Endothelial cell of umbilical vein (primary cell): Measurements from ENCODE around the gene GJB5. TPM values are rescaled to one million over a fixed set of nuclear protein-coding genes. Genes with fewer than 3 reads are reported as not detected.

Source experiments
- BruUV-seq: library from RNA; stranded (reverse); fragments of 400-500 nt; replicated peaks from 2 replicates; lab custom pipeline; 2021; lab: Mats Ljungman, UMichigan
- CTCF ChIA-PET: fragments of 300-600, 350-600 bp; sonication (Branson Sonifier 250); formaldehyde crosslinking; loops from one replicate; lab custom pipeline; 2021; ENCODE audit warnings: antibody characterized with exemption, inconsistent platforms; lab: Charles Lee
- POLR2A ChIA-PET: fragments of 300-600, 350-600 bp; sonication (Branson Sonifier 250); formaldehyde crosslinking; loops from one replicate; lab custom pipeline; 2021; ENCODE audit warnings: antibody characterized with exemption, inconsistent platforms; lab: Charles Lee
- DNase-seq: peaks from one replicate; pipeline ENCODE4 v3.0.0-alpha.2; 2011; ENCODE audit warnings: low read depth, low spot score
- FAIRE-seq: peaks from 2 replicates; lab custom pipeline; 2011; peaks lifted over from hg19 to GRCh38; lab: Jason Lieb, UNC
- H2AFZ ChIP-seq: 2 replicates; pipeline ENCODE4 v1.6.0; 2012; ENCODE audit warnings: low read depth, low read length, control low read depth, inconsistent platforms
- H3K27ac ChIP-seq: 2 replicates; pipeline ENCODE4 v1.5.1; 2011; ENCODE audit warnings: low read depth, mild to moderate bottlenecking, control low read depth, low read length, moderate library complexity; ENCODE audit not compliant: insufficient read depth
- H3K27me3 ChIP-seq, 2 experiments: 2 replicates each; pipeline versions ENCODE4 v1.6.0 to v1.6.1; 2011; ENCODE audit warnings: low read length in 2 of 2, mixed read lengths in 1 of 2; ENCODE audit not compliant: control insufficient read depth in 2 of 2, insufficient read depth in 2 of 2
- H3K36me3 ChIP-seq, 2 experiments: 2 replicates in 1 of 2; 3 replicates in 1 of 2; pipeline ENCODE4 v1.5.1; 2011; ENCODE audit warnings: low read length in 2 of 2, mild to moderate bottlenecking in 1 of 2, moderate library complexity in 1 of 2; ENCODE audit not compliant: control insufficient read depth in 2 of 2, insufficient read depth in 2 of 2; ENCODE audit errors: extremely low read depth in 1 of 2
- H3K4me1 ChIP-seq: 3 replicates; pipeline ENCODE4 v1.5.1; 2011; ENCODE audit warnings: mild to moderate bottlenecking, low read length; ENCODE audit not compliant: control insufficient read depth, insufficient read depth; ENCODE audit errors: extremely low read depth
- H3K4me2 ChIP-seq: 2 replicates; pipeline ENCODE4 v1.6.1; 2011; ENCODE audit warnings: low read length, control low read depth, mixed read lengths; ENCODE audit not compliant: insufficient read depth
- H3K4me3 ChIP-seq, 3 experiments: fragments of 200-600 bp in 1 of 3; sonication (generic), shearing (Covaris generic) in 1 of 3; replicated peaks in 1 of 3; 2 replicates each; pipeline ENCODE4 v1.5.1; 2011 to 2016; ENCODE audit warnings: control low read depth in 3 of 3, low read length in 3 of 3, mild to moderate bottlenecking in 2 of 3, inconsistent platforms in 1 of 3, low read depth in 1 of 3, moderate library complexity in 1 of 3; ENCODE audit not compliant: insufficient read depth in 1 of 3
- H3K79me2 ChIP-seq: 2 replicates; pipeline ENCODE4 v1.6.0; 2012; ENCODE audit warnings: low read length, inconsistent platforms; ENCODE audit not compliant: control insufficient read depth, insufficient read depth
- H3K9ac ChIP-seq: replicated peaks from 2 replicates; pipeline ENCODE3; 2011; ENCODE audit warnings: low read length, control low read depth; ENCODE audit not compliant: insufficient read depth; ENCODE audit errors: extremely low read depth
- H3K9me1 ChIP-seq: replicated peaks from 3 replicates; pipeline ENCODE4 v1.6.0; 2011; ENCODE audit warnings: mild to moderate bottlenecking, low read length; ENCODE audit not compliant: control insufficient read depth, insufficient read depth; ENCODE audit errors: extremely low read depth
- H3K9me3 ChIP-seq: replicated peaks from 2 replicates; pipeline ENCODE4 v1.5.1; 2012; ENCODE audit warnings: low read length, inconsistent platforms; ENCODE audit not compliant: control insufficient read depth, insufficient read depth
- H4K20me1 ChIP-seq: replicated peaks from 2 replicates; pipeline ENCODE3; 2011; ENCODE audit warnings: mild to moderate bottlenecking, low read length; ENCODE audit not compliant: control insufficient read depth, insufficient read depth; ENCODE audit errors: extremely low read depth
- CTCF ChIP-seq, 2 donors: IDR thresholded peaks; 1 replicate in 1 of 2; 2 replicates in 1 of 2; pipeline ENCODE4 v1.5.1; 2011; ENCODE audit warnings: low read length in 2 of 2, mild to moderate bottlenecking in 2 of 2, moderate library complexity in 2 of 2, control low read depth in 1 of 2, inconsistent platforms in 1 of 2, low read depth in 1 of 2; ENCODE audit not compliant: insufficient read depth in 1 of 2; ENCODE audit errors: extremely low read depth in 1 of 2
- MAX ChIP-seq: IDR thresholded peaks from 2 replicates; pipeline ENCODE4 v1.6.1; 2011; ENCODE audit not compliant: insufficient read depth, insufficient read length
- dilution Hi-C: fragments of 300-500 bp; cut with MboI; formaldehyde crosslinking; loops from one replicate; pipeline ENCODE4 v1.15.0; 2019; ENCODE audit warnings: low sequenced_read_pairs; ENCODE audit not compliant: extremely low pct_ligation_motif_present
- intact Hi-C: fragments of 100-400 bp; cut with micrococcal nuclease; formaldehyde crosslinking; loops from one replicate; pipeline ENCODE4 v1.10.0; 2022
- polyA plus RNA-seq, 4 experiments: library from polyadenylated mRNA; depleted of rRNA in 3 of 4; stranded (reverse) in 3 of 4; unstranded in 1 of 4; fragments of >200 nt; gene quantifications; 2 replicates each; pipeline versions ENCODE4 v1.2.1 to v1.2.3, GENCODE V29; 2011 to 2012; ENCODE audit warnings: missing spikeins in 1 of 4
- total RNA-seq: library from RNA; stranded (reverse); gene quantifications from 2 replicates; pipeline ENCODE4 v1.2.3, GENCODE V29; 2021

The GJB5 gene
- total and polyA plus RNA-seq, 2 donors (not counting 3 experiments of a cell fraction or from before 2014, with no cell fraction given) = not detected

GRCh38 chr1:34787461-34788420 is 32.9 kb downstream of the GJB5 start:
- no TSS peak for BruUV-seq

More at GRCh38 chr1:34787461-34788420, 32.9 kb downstream of the GJB5 start:
- no peak overlapping the region for H3K9ac ChIP-seq
- no peak overlapping the region for H2AFZ ChIP-seq
- no peaks in the 10 kb centered on the region for H3K9me1 ChIP-seq
- intact Hi-C loops = loop anchor here (5.0 kb wide), 3 partner anchors 385 to 985 kb away; partner anchors contain the start of gene SFPQ
- H3K4me1 ChIP-seq = no peaks in the 10 kb centered on the region
- H3K27me3 ChIP-seq = peaks cover 17 to 19% of the 10 kb centered on the region in 2 experiments
- peak; percentile 28 for FAIRE-seq
- dilution Hi-C loops = no loop called here
- H4K20me1 ChIP-seq = no peaks in the 10 kb centered on the region
- H3K79me2 ChIP-seq = no peaks in the 10 kb centered on the region
- POLR2A ChIA-PET = no interaction called here
- DNase-seq = peak; percentile 53
- CTCF ChIA-PET = interaction anchor here (1.7 to 4.0 kb wide), 3 partner anchors 64 to 79 kb away, joined by 9 to 83 read pairs (median 59); partner anchors contain the start of gene SMIM12
- no peaks in the 10 kb centered on the region for H3K9me3 ChIP-seq
- H3K27ac ChIP-seq = no peak overlapping the region
- no peaks in the 10 kb centered on the region for H3K36me3 ChIP-seq
- no peak overlapping the region for H3K4me2 ChIP-seq
- peak; percentile 31 to 40 for TF ChIP-seq CTCF (IDR thresholded peaks at IDR 0.05; ENCODE audit: extremely low read depth in 1 of 2, insufficient read depth in 1 of 2, low read depth in 1 of 2, low read length in 2 of 2)
- TF ChIP-seq MAX = no peak
- H3K4me3 ChIP-seq = no peak overlapping the region
